H1 (cell line): Measurements from ENCODE around the gene ITGA11.

Experiments used
- CEBPB ChIP-seq: IDR thresholded peaks from 2 replicates; pipeline ENCODE4 v1.6.1; 2012; ENCODE audit warnings: low read depth, low read length
- MAFK ChIP-seq: IDR thresholded peaks from 2 replicates; pipeline ENCODE4 v1.6.1; 2012; ENCODE audit warnings: low read depth, mild to moderate bottlenecking, improper control_type of control experiment, low read length
- POLR2AphosphoS5 ChIP-seq: IDR thresholded peaks from 2 replicates; pipeline ENCODE4 v1.6.1; 2011; ENCODE audit warnings: low read depth, low read length
- TF ChIP-seq, protein P1 (sequence below), 3 experiments: IDR thresholded peaks; 1 replicate in 2 of 3; 2 replicates in 1 of 3; pipeline versions ENCODE4 v1.5.1 to v1.6.1; 2011; ENCODE audit warnings: low read length in 3 of 3, mild to moderate bottlenecking in 3 of 3, inconsistent platforms in 2 of 3, low read depth in 1 of 3, moderate library complexity in 1 of 3; ENCODE audit not compliant: insufficient read depth in 1 of 3; ENCODE audit errors: control extremely low read depth in 1 of 3

- TF ChIP-seq CEBPB (no peak), POLR2AphosphoS5 (no peak), MAFK (no peak)
- TF ChIP-seq, protein P1, sequence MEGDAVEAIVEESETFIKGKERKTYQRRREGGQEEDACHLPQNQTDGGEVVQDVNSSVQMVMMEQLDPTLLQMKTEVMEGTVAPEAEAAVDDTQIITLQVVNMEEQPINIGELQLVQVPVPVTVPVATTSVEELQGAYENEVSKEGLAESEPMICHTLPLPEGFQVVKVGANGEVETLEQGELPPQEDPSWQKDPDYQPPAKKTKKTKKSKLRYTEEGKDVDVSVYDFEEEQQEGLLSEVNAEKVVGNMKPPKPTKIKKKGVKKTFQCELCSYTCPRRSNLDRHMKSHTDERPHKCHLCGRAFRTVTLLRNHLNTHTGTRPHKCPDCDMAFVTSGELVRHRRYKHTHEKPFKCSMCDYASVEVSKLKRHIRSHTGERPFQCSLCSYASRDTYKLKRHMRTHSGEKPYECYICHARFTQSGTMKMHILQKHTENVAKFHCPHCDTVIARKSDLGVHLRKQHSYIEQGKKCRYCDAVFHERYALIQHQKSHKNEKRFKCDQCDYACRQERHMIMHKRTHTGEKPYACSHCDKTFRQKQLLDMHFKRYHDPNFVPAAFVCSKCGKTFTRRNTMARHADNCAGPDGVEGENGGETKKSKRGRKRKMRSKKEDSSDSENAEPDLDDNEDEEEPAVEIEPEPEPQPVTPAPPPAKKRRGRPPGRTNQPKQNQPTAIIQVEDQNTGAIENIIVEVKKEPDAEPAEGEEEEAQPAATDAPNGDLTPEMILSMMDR (IDR thresholded peaks at IDR 0.05; ENCODE audit: control extremely low read depth in 1 of 3, insufficient read depth in 1 of 3, low read depth in 1 of 3, low read length in 3 of 3), result no peak
Observed at GRCh38 chr15:68292157-68292781, 139.7 kb downstream of the ITGA11 start.
